GM15510 (cell line): ENCODE measurements around the gene PROC.

Experiments
- POLR2A ChIP-seq: IDR thresholded peaks from 3 replicates; pipeline ENCODE4 v1.6.1; 2011; ENCODE audit warnings: borderline replicate concordance; ENCODE audit not compliant: insufficient read length; ENCODE audit errors: extremely low read depth

PROC gene

GRCh38 chr2:127389778-127390435 lies 28.3 kb upstream of the PROC start:
- no peak for TF ChIP-seq POLR2A

- TF ChIP-seq POLR2A, result no peak
These were observed 25.9 kb upstream of the PROC start for GRCh38 chr2:127392133-127392827.

GRCh38 chr2:127392828-127393578 lies 25.2 kb upstream of the PROC start:
- no peak for TF ChIP-seq POLR2A

- TF ChIP-seq POLR2A, result no peak
These were observed 23.7 kb upstream of the PROC start for GRCh38 chr2:127394492-127394891.

- no peak for TF ChIP-seq POLR2A
These were observed 20.5 kb upstream of the PROC start for GRCh38 chr2:127397568-127398238.

GRCh38 chr2:127398239-127398590 lies 20.0 kb upstream of the PROC start:
- TF ChIP-seq POLR2A, result no peak

GRCh38 chr2:127400533-127400896 lies 17.7 kb upstream of the PROC start:
- TF ChIP-seq POLR2A, result no peak

- no peak for TF ChIP-seq POLR2A
These were observed 17.1 kb upstream of the PROC start for GRCh38 chr2:127400897-127401756.

GRCh38 chr2:127401757-127402695 lies 16.2 kb upstream of the PROC start:
- TF ChIP-seq POLR2A, result no peak

GRCh38 chr2:127403460-127403859 lies 14.8 kb upstream of the PROC start:
- TF ChIP-seq POLR2A, result no peak

- no peak for TF ChIP-seq POLR2A
These were observed 13.6 kb upstream of the PROC start for GRCh38 chr2:127404466-127405254.

GRCh38 chr2:127405255-127405610 lies 13.0 kb upstream of the PROC start:
- no peak for TF ChIP-seq POLR2A

GRCh38 chr2:127406454-127406853 lies 11.8 kb upstream of the PROC start:
- TF ChIP-seq POLR2A, result no peak
